ENCODE data around the gene EFL1.
A peak's percentile ranks its signal among the peaks of the same experiment; 100 is the strongest.

EFL1 gene

GRCh38 chr15:82146576-82146975 lies 116.0 kb downstream of the EFL1 start:
- no peak for DNase-seq

GRCh38 chr15:82143390-82144385 lies 118.8 kb downstream of the EFL1 start:
- DNase-seq: no peak

- no peak for DNase-seq
Observed at GRCh38 chr15:82140886-82141285, 121.6 kb downstream of the EFL1 start.

- DNase-seq: no peak
Observed at GRCh38 chr15:82139823-82140268, 122.7 kb downstream of the EFL1 start.

GRCh38 chr15:82138306-82138705 lies 124.2 kb downstream of the EFL1 start:
- no peak for DNase-seq

- no peak for DNase-seq
Observed at GRCh38 chr15:82137261-82137660, 125.3 kb downstream of the EFL1 start.

- no peak for DNase-seq
Observed at GRCh38 chr15:82136120-82136519, 126.4 kb downstream of the EFL1 start.

- no peak for DNase-seq
Observed at GRCh38 chr15:82135638-82136037, 126.9 kb downstream of the EFL1 start.

- no peak for DNase-seq
Observed at GRCh38 chr15:82134461-82134860, 128.1 kb downstream of the EFL1 start.

- DNase-seq: no peak
Observed at GRCh38 chr15:82133251-82133650, 129.3 kb downstream of the EFL1 start.

GRCh38 chr15:82132742-82133141 lies 129.8 kb downstream of the EFL1 start:
- no peak for DNase-seq

- no peak for DNase-seq
Observed at GRCh38 chr15:82132096-82132495, 130.4 kb downstream of the EFL1 start.

GRCh38 chr15:82130248-82130647 lies 132.3 kb downstream of the EFL1 start:
- no peak for DNase-seq

- DNase-seq: no peak
Observed at GRCh38 chr15:82129761-82130160, 132.8 kb downstream of the EFL1 start.

GRCh38 chr15:82129149-82129692 lies 133.3 kb downstream of the EFL1 start:
- DNase-seq: no peak

- DNase-seq: no peak
Observed at GRCh38 chr15:82128401-82129148, 134.0 kb downstream of the EFL1 start.

GRCh38 chr15:82127581-82127980 lies 135.0 kb downstream of the EFL1 start:
- no peak for DNase-seq

GRCh38 chr15:82126346-82126745 lies 136.2 kb downstream of the EFL1 start:
- DNase-seq: no peak

GRCh38 chr15:82124331-82125263 lies 137.9 kb downstream of the EFL1 start:
- DNase-seq: no peak

- peak; percentile 52 for DNase-seq
Observed at GRCh38 chr15:82122746-82123400, 139.7 kb downstream of the EFL1 start.

GRCh38 chr15:82118040-82118439 lies 144.5 kb downstream of the EFL1 start:
- DNase-seq: no peak

GRCh38 chr15:82117296-82117695 lies 145.2 kb downstream of the EFL1 start:
- DNase-seq: no peak

Measured in femur (tissue), 1 donor.